Activated CD4-positive, alpha-beta T cell treated with anti-CD3 and anti-CD28 coated beads, Interleukin-2, amount 50 U/mL, for 48 hours (primary cell): Measurements from ENCODE around the gene BTBD16.

Experiments
- DNase-seq, 2 experiments: peaks; one replicate each; pipeline ENCODE4 v3.0.0-alpha.2; 2020

The BTBD16 gene

DNA sequence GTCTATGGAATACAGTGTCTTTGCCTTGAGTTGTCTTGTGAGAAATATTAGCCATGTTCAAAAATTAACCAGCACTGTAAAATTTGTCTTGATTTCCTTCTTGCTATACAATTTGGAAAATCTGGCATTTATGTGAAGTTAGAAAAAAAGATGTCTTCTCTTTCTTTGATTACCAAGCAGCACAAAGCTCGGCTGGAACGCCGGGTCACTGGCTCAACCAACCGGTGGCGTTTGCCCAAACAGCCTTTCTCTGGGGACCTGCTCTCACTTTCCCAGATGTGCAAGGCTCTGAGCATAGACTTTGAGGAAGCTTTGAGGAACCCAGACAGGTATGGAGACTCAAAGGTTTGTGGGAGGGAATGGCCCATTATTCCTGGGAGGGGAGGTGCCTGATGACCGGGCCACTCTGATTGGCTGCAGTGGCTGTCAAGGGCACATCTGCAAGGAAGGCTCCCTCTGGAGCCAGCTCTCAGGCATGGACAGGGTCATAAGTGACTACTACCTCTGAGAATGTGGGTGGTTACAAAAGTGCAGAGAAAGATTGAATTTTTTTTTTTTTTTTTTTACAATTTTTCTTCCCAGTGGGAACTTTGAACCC is 5.6 kb downstream of the BTBD16 start:
- no peak for DNase-seq

GRCh38 chr10:122277526-122278136 is 6.5 kb downstream of the BTBD16 start:
- DNase-seq, result no peak

- DNase-seq, result peak; percentile 23 to 39
Observed at GRCh38 chr10:122279725-122280141, 8.6 kb downstream of the BTBD16 start.

GRCh38 chr10:122280156-122280555 is 9.1 kb downstream of the BTBD16 start:
- DNase-seq, result no peak

DNA sequence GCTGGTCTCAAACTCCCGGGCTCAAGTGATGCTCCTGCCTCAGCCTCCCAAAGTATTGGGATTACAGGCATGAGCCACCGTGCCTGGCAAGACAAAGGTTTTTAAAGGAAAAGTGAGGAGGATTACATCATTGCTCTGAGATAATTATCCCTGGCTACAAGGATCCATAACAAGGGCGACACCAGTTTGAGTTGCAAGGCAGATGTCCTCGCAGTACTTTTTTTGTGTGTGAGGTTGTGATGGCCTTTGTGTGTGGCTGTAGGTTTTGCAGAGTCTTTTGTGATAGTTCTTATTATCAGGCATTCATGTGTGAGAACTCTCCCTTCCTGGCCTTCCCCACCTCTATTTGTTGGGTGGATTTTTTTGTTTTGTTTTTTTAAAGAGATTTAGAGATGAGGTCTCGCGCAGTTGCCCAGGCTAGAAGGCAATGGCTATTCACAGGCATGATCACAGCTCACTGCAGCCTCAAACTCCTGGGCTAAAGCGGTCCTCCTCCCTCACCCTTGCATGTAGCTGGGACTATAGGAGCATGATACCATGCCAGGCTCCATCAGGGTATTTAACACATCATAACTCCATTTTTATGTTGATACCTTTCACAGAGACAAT is 10.0 kb downstream of the BTBD16 start:
- DNase-seq, result no peak

- DNase-seq, result no peak
Observed at GRCh38 chr10:122281751-122282150, 10.7 kb downstream of the BTBD16 start.

DNA sequence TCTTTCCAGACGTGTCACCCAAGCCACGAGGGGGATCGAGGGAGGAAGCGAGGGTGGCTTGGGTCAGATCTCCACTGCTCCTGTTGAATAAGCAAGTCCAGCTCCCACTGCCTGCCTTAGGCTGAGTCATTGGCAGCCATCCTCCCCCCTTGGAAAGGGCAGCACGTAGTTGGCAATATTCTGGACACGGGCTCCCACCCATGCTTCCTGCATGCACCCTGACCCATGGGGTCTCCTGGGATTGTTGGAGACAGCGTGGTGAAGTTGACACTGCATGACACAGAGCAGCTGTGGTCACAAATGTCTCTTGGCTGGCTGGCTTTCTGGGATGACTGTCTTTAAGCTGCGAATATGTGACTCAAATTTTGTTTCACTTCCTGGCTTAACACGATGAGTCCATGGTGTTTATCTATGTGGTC is 11.2 kb downstream of the BTBD16 start:
- DNase-seq, result no peak

- no peak for DNase-seq
Observed at GRCh38 chr10:122282909-122283308, 11.8 kb downstream of the BTBD16 start.

GRCh38 chr10:122285506-122286444 is 14.7 kb downstream of the BTBD16 start:
- no peak for DNase-seq

- no peak for DNase-seq
Observed at GRCh38 chr10:122286867-122287266, 15.8 kb downstream of the BTBD16 start.

- no peak for DNase-seq
Observed at GRCh38 chr10:122287570-122287969, 16.5 kb downstream of the BTBD16 start.

GRCh38 chr10:122288262-122288661 is 17.2 kb downstream of the BTBD16 start:
- DNase-seq, result no peak

DNA sequence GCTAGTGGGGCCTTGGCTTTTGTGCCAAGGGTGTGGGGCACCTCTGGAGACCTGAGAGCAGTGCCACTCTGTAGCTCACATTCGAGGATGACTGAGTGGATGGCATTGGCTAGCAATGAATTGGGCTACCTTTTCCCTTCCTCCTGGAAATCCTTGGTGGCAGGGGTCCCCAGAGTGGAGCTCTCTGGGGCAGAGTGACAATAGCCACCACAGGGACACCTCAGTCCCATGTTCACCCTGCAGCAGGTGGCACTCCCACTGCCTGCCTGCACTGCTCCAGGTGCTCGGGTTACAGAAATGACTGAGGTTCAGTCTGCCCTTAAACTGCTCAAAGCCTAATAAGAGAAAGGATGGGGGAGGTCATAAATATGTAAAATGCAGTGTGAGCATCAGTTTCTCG is 17.8 kb downstream of the BTBD16 start:
- DNase-seq, result no peak

GRCh38 chr10:122290334-122290733 is 19.2 kb downstream of the BTBD16 start:
- DNase-seq, result no peak

DNA sequence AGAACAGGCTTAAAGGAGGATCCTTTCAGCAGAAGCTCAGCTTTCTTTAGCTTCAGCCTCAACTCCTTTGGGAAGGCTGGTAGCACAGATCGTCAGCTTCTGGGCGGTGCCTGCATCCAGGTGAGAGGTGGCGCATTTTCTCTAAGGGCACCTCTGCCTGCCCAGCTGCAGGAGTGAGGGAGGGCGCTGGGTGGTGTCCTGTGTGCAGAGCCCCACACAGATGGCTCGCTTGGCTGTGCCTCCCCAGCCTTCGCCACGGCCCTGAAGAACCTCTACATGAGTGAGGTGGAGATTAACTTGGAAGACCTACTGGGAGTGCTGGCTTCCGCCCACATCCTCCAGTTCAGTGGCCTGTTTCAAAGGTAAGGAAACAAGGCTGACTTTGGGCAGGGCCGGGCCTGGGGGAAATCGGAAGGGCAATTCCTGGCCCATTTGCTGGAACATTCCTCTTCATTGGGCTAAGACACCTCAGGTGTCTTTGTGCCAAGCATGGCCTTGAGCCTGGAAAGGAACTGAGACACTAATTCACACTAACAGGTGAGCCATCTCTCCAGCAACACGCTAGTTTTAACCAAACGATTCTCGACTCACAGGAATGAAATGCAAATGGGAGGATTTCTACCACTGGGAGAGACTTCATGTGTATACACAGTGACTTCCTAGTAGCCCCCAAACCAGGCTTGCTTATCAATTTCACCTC is 19.9 kb downstream of the BTBD16 start:
- no peak for DNase-seq

DNA sequence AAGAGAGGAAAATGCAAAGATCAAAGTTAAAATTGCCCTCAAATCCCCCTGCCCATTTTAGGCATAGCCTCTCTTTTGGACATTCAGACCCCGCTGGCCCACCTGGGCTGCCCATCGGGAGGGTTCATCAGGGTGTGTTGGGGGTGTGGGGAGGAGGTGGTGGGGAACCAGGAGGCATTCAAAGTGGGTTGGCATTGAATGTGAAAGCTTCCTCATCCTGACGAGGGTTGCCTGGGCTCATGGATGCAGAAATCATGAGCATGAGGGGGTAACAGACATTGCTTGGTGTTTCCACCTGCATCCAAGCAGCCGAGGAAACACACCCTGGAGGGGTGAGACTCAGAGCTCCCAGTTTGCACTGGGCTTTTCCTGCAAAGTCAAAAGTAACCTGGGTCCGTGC is 20.6 kb downstream of the BTBD16 start:
- no peak for DNase-seq

GRCh38 chr10:122292376-122292775 is 21.3 kb downstream of the BTBD16 start:
- DNase-seq, result no peak

- DNase-seq, result no peak
Observed at GRCh38 chr10:122293156-122293960, 22.3 kb downstream of the BTBD16 start.

DNA sequence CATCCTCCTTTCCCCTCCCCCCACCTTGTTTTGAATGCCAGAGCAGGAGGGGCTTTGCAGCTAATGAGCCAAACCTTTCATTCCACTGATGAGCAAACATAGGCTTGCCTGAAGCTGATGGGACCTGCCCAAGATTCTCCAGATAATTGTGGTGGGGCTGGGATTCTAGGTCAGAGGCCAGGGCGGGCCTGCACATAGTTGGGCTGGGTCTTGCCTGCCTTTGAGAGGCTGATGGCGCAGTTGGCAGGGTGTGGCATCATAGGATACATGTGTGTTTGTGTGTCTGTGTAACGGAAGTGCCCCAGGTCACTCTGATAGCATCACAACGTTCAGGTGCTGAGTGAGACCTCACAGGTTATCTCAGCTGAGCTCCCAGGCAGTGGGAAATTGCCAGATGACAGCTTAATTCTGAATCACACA is 22.9 kb downstream of the BTBD16 start:
- DNase-seq, result no peak

DNA sequence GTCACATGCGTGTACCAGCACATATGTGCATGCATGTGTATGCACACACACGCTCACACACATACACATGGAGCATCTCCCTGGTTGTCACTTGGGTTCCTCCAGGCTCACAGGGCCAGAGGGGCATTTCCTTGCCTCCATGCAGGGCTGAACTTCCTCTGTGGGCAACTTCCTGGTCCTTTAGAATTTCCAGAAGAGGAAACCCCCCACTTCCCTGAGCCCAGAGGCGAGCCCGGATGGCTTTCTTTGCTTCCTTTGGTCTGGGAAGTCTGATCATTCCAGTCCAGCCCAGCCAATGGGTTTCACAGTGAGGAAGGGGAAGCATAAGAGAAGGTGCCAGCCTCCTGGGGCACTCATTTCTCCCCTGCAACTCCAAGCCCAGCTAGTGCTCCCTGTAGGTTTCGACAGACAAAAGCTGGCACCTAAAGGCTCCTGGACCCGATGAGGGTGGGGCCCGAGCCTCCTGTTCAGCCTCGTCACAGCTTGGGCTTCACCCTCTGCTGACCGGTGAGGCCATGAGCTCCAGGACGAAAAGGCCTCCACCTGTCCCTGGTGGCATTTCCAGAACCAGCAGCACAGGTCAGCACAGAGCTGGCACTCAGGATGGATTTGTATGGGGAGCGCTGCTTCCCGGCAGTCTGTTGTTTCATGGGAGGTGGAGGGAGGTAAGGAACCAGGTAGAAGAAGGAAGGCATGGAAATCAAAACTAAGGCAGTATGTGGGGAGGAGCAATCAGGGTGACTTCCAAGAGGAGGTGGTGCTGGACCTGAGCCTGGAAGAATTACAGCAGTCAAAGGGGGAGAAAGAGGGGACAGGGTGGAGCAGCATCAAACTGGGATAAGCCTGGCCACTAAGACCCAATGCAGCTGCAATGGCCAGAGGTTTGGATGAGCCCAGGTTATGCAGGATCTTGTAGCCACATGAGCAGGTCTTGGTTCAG is 23.7 kb downstream of the BTBD16 start:
- DNase-seq, result no peak

DNA sequence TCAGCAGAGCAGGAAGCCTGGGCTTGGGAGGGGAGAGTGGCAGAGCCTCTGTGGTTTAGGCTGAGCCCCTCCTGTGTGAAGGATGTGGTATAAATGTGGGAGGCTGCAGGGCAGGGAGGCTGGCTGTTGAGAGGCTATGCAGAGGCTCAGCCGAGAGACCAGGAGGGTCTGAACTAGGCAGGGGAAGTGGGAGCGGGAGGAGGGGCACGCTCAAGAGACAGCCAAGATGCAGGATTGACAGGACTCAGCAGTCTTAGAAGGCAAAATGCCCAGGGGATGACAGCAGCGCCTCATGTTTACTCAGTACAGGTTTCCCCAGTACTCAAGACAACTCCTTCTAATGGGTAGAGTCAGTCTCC is 24.3 kb downstream of the BTBD16 start:
- DNase-seq, result no peak
